ENCODE measurements around the gene SLC16A12.
"Not testable (repeated sequence)": the region's sequence is repeated elsewhere in the genome, so short reads cannot be mapped to it uniquely, and the experiment has no call there.

Gene SLC16A12

DNA sequence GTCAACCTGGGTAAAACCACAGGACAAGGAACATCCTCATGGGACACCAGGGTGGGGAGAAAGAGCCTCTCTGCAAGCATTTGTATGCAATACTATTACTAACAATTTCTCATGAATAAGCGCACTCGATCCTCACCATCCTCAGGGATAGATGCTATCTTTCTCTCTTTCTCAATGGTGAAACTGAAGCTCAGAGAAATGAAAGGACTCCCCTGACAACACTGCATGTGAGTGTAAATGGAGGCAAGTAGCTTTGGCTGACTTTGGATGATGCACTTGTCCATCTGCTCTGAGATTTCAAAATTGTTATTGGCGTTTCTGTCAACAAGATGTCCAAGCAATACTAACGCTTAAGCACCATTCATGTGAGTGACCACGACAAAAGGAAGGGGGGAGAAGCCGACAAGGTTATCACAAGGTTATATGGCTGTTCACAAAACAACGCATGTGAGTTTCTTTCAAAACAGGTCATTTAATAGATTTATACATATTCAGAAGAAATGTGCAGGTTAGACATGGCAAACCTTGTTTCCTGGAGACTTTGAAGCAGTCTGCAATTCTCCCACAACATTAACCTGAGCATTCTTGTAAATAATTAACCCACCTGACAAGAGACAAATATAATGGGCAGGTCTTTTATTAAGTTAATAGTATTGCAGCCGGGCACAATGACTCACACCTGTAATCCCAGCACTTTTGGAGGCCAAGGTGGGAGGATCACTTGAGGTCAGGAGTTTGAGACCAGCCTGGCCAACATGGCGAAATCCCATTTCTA is 67.0 kb downstream of the SLC16A12 start:
- no peak for DNase-seq

DNA sequence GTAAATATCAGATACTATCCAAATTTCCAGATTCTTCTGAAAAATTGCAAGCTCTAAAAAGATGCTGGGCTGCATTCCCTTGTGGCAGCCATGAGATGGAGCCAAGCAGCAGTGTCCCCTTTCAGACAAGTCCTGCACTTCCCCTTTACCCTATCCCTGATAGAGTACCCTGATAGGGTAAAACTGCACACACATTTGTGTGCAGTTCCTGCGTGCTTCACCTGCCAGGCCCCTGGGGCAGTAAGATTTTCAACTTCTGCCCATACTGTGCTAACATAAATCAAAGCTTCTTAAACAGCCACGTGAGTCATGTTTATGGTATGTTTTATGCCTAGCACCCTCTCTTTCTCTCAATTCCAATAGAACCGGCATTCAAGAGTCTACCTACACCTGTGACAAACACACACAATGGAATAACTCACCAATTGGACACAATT is 68.8 kb downstream of the SLC16A12 start:
- no peak for DNase-seq

DNA sequence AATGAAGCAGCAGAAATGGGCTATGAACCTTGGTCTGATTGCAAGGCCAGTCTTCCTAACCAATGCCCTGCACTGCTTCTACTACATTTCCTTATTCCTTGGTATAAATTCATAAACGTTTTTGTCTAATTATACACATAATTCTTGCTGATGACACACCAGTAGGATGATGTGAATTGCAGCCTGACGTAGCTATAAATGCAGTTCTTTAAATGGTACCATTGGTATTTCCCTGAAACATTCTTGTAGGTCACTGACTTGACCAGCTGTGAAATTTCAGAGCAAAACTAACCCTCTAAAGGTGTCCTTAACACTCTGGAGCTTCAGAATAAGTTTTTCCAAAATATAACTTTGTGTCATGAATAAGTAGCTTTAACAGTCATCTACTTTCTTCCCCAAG is 70.2 kb downstream of the SLC16A12 start:
- DNase-seq: no peak

DNA sequence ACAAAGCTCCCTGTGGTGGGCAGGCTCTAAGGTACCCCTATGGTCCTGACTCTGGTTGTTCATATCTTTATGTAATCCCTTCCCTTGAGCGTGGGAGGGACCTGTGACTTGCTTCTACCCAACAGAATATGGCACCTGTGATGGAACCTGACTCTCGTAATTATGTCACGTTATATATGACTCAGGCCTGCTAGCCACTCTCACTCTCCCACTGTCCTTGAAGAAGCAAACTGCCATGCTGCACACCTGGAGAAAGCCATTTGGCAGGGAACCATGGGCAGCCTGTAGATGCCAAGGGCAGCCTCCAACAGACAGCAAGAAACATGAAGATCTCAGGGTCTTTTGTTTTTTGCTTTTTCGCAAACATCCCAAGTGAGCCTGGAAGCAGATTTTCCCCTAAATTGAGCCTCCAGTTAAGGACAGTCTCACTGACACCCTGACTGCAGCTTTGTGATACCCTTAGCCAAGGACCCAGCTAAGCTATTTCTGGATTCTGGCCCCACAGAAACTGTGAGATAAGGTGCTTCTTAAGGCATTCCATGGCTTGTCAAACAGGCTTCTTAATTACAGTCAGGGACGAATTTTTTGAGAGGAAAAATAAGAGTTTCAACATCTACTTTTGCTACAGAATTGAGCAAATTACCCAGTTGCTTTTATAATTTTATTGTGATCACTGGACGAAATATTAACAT is 71.4 kb downstream of the SLC16A12 start:
- no peak for DNase-seq

- DNase-seq: no peak
Measured at GRCh38 chr10:89458784-89459183, 76.6 kb downstream of the SLC16A12 start.

GRCh38 chr10:89458291-89458690 is 77.1 kb downstream of the SLC16A12 start:
- DNase-seq: no peak

DNA sequence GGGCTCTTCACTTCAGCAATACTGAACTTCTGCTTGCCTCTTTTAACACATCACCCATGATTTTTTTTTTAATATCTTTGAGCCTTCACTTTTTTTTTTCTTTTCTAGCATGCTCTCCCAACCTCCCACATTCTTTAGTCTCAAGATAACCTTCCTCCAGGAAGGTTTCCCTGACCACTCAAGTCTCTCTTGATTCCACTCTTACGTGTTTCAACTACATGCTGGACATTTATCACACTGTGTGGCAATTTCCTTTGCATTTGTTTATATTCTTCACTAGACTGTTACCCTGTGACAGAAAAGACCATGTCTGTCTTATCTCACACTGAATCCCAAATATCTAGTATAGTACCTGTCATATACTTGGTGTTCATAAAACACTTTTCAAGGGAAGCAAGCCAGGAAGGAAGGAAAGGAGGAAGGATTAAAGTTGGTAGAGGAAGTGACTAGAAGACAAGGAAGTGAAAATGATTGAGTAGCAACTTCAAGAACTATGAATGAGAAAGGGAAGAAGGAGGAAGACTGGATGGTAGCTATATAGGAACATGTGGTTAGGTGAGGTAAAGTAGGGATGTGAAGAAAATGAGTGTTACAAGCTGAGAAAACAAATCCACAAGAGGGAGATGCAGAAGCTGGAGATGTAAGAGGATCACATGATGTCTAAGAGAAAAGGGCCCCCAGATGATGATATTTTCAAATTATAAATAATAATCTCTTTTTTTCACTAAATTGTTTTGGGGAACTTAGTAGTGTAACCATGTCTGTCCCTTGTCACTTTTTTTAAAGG is 80.6 kb downstream of the SLC16A12 start:
- no peak for DNase-seq

GRCh38 chr10:89452193-89452592 is 83.2 kb downstream of the SLC16A12 start:
- no peak for DNase-seq

DNA sequence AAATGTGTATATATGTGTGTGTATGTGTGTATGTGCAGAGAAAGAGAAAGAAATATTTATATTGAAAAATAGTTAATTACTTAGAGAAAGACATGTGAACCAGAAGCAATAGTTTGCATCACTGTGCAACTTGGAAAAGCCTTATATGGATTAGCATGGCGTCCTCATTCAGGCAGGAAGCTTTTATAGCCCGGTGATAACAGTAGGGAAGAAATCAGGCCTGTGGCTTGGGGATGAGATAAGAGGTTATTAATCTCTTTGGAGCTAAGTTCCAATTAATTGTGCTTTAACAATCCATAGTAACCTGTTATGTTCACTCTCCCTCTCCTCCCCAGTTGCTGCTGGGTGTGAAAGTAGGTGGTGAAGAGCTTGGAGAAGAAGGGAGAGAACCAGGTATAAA is 84.5 kb downstream of the SLC16A12 start:
- DNase-seq: no peak

- DNase-seq: not testable (repeated sequence)
Measured at GRCh38 chr10:89444819-89445218, 90.6 kb downstream of the SLC16A12 start.

- no peak for DNase-seq
Measured at GRCh38 chr10:89442289-89442688, 93.1 kb downstream of the SLC16A12 start.

- no peak for DNase-seq
Measured at GRCh38 chr10:89440226-89441009, 95.0 kb downstream of the SLC16A12 start.

GRCh38 chr10:89438525-89438924 is 96.9 kb downstream of the SLC16A12 start:
- no peak for DNase-seq

- no peak for DNase-seq
Measured at GRCh38 chr10:89431977-89432376, 103.4 kb downstream of the SLC16A12 start.

DNA sequence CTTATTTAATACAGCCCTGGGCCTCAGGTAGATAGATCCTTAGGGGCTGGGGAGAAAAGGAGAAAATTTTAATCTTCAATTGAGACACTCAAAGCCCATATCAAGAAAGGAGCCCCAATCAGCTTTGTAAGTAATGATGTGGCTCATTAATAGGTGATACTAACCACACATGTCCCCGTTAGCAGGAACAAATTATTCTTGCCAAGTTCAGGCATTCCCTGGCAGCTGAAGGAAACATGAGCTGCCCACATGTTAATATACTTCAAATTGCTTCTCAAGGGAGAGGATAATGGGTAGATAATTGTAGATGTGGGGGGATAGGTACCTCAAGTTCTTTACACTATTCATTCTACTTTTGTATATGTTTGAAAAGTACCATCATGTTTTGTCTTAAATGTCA is 106.5 kb downstream of the SLC16A12 start:
- no peak for DNase-seq

- DNase-seq: no peak
Measured at GRCh38 chr10:89427629-89428028, 107.8 kb downstream of the SLC16A12 start.

DNA sequence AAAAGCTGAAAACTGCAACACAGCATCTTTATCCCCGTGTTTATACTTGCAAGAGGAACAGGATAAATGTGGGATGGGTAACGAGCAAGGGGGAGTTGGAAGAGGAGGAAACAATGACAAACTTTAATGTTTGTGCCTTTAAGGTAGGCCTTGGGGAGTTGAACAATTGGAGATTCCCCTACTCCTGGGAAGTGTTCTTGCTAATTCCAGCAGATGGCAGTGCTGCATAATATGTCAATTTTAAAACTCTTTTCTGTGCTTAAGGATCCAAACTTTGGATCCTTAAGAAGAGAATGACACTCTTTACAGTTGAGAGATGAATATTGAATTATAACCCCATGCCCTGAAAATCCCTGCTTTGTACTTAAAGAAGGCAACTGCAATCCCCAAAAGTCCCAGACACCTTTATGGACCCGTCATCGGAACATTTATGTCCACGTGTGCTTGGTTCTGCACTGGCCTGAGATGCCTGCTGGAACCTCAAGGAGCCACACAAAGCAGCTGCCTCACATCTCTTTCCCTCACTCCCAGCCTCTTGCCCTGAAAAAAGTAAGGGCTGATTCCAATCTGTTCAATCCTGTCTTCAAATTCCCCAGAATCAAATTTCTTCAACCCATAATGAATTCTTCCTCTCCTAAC is 109.0 kb downstream of the SLC16A12 start:
- DNase-seq: no peak

DNA sequence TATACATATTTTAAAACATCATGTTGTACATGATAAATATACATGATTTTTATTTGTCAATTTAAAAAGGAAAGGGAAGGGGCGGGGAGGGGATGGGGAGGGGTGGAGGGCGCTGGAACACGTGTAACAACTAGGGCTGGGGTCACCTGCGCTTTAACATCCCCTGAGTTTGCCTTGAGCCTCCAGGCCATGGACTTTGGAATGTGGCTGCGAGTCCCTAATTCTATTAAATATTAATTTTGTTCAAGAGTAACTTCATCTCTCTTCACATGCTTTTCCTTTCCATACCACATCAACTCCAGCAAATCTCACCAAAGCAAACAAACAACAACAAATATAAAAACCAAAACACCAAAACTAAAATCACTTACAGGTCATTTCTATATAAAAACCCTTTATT is 110.4 kb downstream of the SLC16A12 start:
- no peak for DNase-seq

DNA sequence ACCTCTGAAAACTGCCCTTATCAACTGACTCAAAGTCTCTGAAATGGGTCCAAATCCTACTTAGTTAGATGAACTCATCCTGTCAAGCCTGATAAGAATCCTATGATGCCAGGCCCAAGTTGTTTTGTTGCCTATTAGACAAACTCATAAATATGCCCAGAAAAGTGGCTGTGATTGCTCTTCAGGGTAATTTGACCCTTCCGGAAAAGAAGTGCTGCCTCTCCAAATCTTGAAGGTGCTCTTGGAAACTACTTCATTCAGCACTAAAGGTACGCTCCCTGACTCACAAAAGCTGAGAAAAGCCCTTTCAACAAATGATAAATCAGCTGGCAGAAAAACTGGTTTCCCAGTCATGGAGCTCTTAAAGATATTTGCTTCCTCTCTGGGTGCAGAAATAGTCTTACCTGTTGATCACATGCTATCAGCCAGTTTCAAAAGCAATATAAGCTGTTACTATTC is 114.3 kb downstream of the SLC16A12 start:
- no peak for DNase-seq

- DNase-seq: no peak
Measured at GRCh38 chr10:89419548-89419947, 115.8 kb downstream of the SLC16A12 start.

DNA sequence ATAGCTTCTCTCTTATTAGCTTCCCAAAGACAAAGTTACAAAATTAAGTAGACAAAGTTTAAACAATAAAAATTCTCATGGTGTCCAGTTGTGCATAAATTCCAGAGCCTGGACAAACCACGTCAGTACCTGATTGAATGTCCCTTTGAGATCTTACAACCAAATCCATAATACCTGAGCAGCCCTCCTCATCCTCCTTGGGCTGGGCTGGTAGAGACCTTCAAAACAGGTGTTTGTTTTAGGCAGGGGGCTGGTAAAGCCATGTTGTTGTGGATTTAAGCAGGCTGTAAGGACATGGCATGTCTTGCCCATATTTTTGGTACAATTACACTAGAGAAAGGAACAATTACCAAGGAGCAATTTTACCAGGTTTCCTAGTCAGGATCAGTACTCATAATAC is 118.9 kb downstream of the SLC16A12 start:
- DNase-seq: no peak
